Ecto neural progenitor cell (in vitro differentiated cells): ENCODE data around the gene CREBBP.

Source experiments
- DNase-seq: peaks from one replicate; pipeline ENCODE4 v3.0.0-alpha.2; 2018; ENCODE audit warnings: low spot score

Gene CREBBP

GRCh38 chr16:3797904-3798811, 82.4 kb downstream of the CREBBP start:
- no peak for DNase-seq

GRCh38 chr16:3797473-3797872, 83.0 kb downstream of the CREBBP start:
- DNase-seq = no peak

GRCh38 chr16:3793161-3793576, 87.3 kb downstream of the CREBBP start:
- no peak for DNase-seq

- no peak for DNase-seq
Measured at GRCh38 chr16:3792472-3793012, 88.0 kb downstream of the CREBBP start.

GRCh38 chr16:3791701-3792100, 88.8 kb downstream of the CREBBP start:
- DNase-seq = no peak

GRCh38 chr16:3789375-3790099, 91.0 kb downstream of the CREBBP start:
- no peak for DNase-seq

- DNase-seq = no peak
Measured at GRCh38 chr16:3788711-3789374, 91.7 kb downstream of the CREBBP start.

GRCh38 chr16:3787924-3788661, 92.4 kb downstream of the CREBBP start:
- no peak for DNase-seq

GRCh38 chr16:3785413-3785812, 95.1 kb downstream of the CREBBP start:
- DNase-seq = no peak

GRCh38 chr16:3783516-3783915, 97.0 kb downstream of the CREBBP start:
- no peak for DNase-seq

- no peak for DNase-seq
Measured at GRCh38 chr16:3782566-3782965, 97.9 kb downstream of the CREBBP start.

- DNase-seq = no peak
Measured at GRCh38 chr16:3781421-3781820, 99.1 kb downstream of the CREBBP start.

- DNase-seq = no peak
Measured at GRCh38 chr16:3780570-3780969, 99.9 kb downstream of the CREBBP start.

- DNase-seq = no peak
Measured at GRCh38 chr16:3776316-3776715, 104.2 kb downstream of the CREBBP start.

- no peak for DNase-seq
Measured at GRCh38 chr16:3774819-3775218, 105.7 kb downstream of the CREBBP start.

GRCh38 chr16:3774156-3774767, 106.3 kb downstream of the CREBBP start:
- DNase-seq = no peak

GRCh38 chr16:3773663-3774062, 106.8 kb downstream of the CREBBP start:
- no peak for DNase-seq

- no peak for DNase-seq
Measured at GRCh38 chr16:3771513-3771912, 109.0 kb downstream of the CREBBP start.

GRCh38 chr16:3770530-3770929, 110.0 kb downstream of the CREBBP start:
- no peak for DNase-seq

GRCh38 chr16:3769942-3770341, 110.6 kb downstream of the CREBBP start:
- DNase-seq = no peak

- no peak for DNase-seq
Measured at GRCh38 chr16:3769013-3769412, 111.5 kb downstream of the CREBBP start.
